LNCAP (cell line): ENCODE data around the gene RPS14.

Experiments used
- TF ChIP-seq, protein P1 (sequence below): fragments of 450-650 bp; IDR thresholded peaks from 2 replicates; pipeline ENCODE4 v1.5.1; 2017; ENCODE audit warnings: mild to moderate bottlenecking

The RPS14 gene

DNA sequence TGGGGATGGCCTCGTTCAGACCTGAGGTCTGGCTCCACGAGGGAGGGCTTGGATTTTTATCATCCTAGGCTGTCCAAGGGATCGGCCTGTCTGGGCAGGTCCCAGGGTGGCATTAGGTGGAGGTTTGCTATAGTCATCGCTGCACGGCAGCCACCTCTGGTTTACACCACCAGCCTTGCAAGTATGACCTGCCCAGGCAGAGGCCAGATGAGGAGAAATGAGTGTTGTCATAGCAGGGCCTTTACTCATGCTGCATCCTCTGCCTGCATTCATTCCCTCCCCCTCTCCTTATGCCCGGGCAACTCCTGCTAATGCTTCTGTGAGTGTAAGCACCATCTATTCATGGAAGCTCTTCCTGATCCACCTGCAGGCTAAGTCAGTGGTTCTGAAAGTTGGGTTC is 43.1 kb upstream of the RPS14 start:
- TF ChIP-seq, protein P1, sequence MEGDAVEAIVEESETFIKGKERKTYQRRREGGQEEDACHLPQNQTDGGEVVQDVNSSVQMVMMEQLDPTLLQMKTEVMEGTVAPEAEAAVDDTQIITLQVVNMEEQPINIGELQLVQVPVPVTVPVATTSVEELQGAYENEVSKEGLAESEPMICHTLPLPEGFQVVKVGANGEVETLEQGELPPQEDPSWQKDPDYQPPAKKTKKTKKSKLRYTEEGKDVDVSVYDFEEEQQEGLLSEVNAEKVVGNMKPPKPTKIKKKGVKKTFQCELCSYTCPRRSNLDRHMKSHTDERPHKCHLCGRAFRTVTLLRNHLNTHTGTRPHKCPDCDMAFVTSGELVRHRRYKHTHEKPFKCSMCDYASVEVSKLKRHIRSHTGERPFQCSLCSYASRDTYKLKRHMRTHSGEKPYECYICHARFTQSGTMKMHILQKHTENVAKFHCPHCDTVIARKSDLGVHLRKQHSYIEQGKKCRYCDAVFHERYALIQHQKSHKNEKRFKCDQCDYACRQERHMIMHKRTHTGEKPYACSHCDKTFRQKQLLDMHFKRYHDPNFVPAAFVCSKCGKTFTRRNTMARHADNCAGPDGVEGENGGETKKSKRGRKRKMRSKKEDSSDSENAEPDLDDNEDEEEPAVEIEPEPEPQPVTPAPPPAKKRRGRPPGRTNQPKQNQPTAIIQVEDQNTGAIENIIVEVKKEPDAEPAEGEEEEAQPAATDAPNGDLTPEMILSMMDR, result no peak

DNA sequence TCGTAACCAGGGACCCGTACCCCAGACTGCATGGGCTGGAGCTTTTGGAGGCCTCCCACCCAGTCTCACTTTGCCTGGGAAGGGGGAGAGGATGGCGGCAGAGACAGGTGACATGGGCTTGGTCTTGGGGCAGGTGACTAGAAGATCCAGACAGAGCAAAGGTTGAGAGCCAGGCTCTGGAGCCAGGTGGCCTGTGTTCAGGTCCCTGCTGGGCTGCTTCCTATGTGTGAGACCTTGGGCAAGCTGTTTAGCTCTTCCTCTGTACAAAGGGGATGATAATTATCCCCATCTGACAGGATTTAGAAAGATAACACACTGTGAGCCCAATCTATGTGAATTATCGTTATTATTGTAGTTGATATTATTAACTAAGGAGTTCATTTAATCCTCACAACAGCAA is 42.3 kb upstream of the RPS14 start:
- TF ChIP-seq, protein P1, result no peak

DNA sequence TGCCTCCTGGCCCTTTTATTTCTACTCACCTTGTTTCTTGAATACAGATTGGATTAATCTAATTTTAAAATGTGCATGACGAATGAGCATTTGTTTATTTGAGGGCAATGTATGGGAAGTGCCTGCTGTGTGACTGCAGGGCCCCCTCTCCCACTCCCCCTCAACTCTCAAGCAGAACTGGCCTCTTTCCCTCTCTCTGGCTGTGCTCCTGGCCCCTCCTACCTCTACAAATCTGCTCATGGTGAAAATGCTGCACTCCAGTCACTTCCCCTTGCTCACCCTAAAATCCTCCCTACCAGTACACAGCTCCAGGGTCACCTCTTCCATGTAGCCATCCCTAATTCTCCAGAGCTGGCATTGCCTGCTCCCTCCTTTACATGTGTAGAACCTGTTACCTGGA is 41.2 kb upstream of the RPS14 start:
- TF ChIP-seq, protein P1, result no peak

DNA sequence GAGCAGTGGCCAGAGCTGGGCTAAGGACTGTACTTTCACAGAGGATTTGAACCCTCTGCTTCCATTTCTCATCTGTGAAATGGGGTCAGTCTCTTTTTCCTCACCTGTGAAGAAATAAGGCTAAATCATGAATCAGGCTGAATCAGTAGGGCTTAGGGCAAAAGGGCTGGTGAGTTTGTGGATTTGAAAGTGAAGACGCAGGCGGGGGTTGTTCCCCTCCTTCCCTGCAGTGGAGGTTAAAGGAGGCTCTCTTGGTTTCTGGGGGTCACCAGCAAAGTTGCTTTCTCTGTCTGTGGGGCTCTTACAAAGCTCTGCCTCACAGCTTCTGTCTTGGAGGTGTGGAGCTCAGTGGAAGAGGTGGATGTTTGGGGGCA is 40.7 kb upstream of the RPS14 start:
- TF ChIP-seq, protein P1, result no peak

DNA sequence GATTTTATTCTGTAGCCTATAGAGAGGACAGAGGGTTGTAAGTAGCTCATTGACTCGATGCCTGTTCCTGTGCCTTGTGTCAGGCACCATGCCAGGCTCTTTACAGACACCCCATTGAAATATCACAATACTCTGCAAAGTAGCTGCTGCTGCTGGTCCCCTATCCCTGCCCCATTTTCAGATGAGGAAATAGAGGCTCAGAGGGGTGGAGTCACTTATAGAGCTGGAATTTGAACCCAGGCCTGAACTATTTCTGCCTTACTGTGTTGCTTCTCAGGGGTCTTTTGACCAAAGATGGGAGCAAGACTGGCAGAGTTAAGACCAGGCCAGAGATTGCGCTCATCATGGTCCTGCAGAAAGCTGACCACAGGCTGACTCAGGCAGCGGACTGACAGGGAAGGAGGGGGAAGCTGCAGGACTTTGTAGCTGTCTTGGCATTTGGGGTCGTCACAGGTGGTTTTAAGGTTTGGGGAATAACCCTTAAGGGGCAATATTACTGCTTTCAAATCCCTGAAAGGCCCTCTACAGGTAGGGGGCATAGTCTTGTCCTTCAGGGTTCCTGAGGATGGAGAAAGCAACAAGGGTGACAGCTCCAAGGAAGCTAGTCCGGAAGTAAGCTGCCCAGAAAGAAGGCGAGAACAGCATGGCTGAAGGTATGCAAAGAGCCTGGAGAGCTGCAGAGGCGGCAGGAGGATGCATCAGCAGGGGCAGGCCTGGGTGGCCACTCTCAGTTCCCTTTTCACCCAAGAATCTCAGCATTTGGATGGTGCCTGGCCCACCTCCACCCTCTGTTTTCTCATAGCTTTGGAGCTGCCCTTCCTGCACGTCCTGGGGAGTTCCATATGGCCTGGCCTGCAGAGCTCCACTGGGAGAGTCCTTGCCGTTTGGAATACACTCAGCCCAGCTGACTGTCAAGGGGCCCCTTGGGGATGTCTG is 40.1 kb upstream of the RPS14 start:
- TF ChIP-seq, protein P1, result no peak

DNA sequence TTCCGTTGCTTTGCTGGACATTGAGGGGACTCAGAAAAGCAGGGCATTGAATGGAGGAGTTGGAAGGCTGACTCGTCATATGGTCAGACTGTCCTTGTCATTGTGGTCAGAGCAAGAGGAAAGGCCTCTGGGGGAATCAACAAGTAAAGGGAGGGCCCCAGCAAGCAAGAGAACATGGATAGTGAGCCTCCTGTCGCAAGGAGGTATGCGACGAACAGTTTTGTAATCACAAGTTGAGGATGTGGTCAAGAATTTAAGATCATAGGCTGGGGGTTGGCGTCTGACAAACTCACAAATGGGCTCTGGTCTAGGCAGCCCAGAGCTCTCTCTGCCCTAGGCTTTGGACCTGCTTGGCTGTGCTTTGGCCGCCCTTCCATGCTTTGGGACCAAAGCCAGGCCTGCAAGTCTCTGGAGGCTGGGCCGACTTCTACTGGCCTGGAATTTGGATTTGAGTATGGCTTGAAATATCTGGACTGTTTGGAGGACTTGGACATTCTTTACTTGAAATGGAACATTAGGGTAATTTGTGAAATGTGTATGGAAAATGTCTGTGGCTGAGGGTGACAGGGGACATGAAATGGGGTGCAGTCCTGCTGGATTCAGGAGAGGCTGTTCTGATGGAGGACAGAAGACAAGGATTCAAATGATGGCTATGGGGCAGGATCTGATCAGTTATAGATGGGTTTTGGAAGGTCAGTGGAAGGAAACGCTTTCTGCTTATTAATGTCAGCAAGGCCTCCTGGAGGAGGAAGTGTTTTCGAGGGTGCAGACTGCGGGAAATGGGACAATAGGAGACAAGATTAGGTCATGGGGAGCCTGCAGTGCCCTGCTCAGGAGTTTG is 39.2 kb upstream of the RPS14 start:
- TF ChIP-seq, protein P1, result no peak

DNA sequence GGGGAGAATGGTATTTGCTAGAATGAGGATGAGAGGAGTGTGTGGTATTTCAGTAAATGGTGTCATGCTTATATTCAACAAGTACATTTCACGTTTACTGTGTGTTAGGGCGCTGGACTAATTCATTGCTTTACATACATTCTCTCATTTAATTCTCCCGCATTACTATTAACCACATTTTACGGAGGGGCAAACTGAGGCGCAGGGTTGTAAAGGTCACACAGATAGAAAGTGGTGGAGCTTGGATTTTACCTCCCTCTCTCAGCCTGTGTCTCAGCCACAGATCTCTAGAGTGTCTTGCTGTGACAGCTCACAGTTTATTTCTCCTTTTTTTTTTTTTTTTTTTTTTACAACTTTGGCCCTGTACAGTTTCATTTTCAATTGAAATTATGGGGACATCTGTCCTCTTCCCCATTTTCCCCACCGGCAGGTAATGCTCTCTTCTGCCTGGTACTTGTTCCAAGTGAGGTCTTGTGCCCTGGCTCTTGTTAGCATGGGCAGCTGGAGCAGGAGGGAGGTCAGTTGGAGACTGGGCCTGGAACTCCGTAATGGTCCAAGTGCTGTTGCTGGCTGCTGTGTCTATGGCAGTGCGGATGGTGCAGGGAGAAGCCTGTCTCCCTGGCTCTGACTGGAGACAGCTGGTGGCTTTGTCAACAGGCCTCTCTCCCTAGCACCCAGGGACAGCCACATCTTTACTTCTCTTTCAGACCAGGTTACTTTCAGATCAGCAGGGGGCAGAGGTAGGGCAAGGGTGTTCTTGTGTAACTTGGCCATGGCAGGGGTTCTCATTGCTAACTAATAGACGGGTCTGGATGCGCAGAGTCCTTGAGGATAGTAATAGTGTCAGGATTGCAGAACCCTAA is 37.9 kb upstream of the RPS14 start:
- TF ChIP-seq, protein P1, result peak; percentile 41; the same call in 1 of the 2 replicates
